HepG2 (cell line): Measurements from ENCODE around the gene TLE5. TPM values are rescaled to one million over a fixed set of nuclear protein-coding genes. Genes with fewer than 3 reads are reported as not detected.

Experiments used
- E2F1 ChIP-seq: sonication (generic); formaldehyde crosslinking; IDR thresholded peaks from 2 replicates; pipeline ENCODE4 v1.5.0; 2020; ENCODE audit warnings: missing genetic modification reagents
- FIP1L1 ChIP-seq: fragments of 200-400 bp; formaldehyde crosslinking; IDR thresholded peaks from 2 replicates; pipeline ENCODE4 v1.6.1; 2018; ENCODE audit warnings: low read depth, mild to moderate bottlenecking, low read length, moderate library complexity, borderline replicate concordance; ENCODE audit not compliant: insufficient read depth
- FUBP1 ChIP-seq: sonication (generic); formaldehyde crosslinking; IDR thresholded peaks from 2 replicates; pipeline ENCODE4 v1.5.1; 2020; ENCODE audit warnings: missing genetic modification reagents, mild to moderate bottlenecking, borderline replicate concordance
- GATAD2A ChIP-seq: IDR thresholded peaks from 2 replicates; pipeline ENCODE4 v1.6.1; 2016
- HBP1 ChIP-seq: IDR thresholded peaks from 2 replicates; pipeline ENCODE4 v1.6.1; 2016; ENCODE audit warnings: low read depth, control low read depth
- HOXD1 ChIP-seq: sonication (generic); formaldehyde crosslinking; IDR thresholded peaks from 2 replicates; pipeline ENCODE4 v1.5.0; 2020; ENCODE audit warnings: missing genetic modification reagents
- LCORL ChIP-seq, 2 experiments: fragments of 450-650 bp in 1 of 2; sonication (generic) in 1 of 2; formaldehyde crosslinking in 1 of 2; IDR thresholded peaks; 2 replicates each; pipeline versions ENCODE4 v1.5.0 to v1.6.1; 2017 to 2020; ENCODE audit warnings: antibody characterized with exemption in 1 of 2, missing genetic modification reagents in 1 of 2
- PRPF4 ChIP-seq: fragments of 200-400 bp; formaldehyde crosslinking; IDR thresholded peaks from 2 replicates; pipeline ENCODE4 v1.6.1; 2016; ENCODE audit warnings: low read length, low read depth; ENCODE audit not compliant: poor library complexity, severe bottlenecking
- SNAPC5 ChIP-seq: sonication (generic); formaldehyde crosslinking; IDR thresholded peaks from 2 replicates; pipeline ENCODE4 v1.8.1; 2023; ENCODE audit warnings: mild to moderate bottlenecking, missing genetic modification reagents, borderline replicate concordance
- TCF12 ChIP-seq, 2 experiments: fragments of 450-650 bp in 1 of 2; sonication (generic) in 1 of 2; formaldehyde crosslinking in 1 of 2; IDR thresholded peaks; 2 replicates each; pipeline versions ENCODE4 v1.6.1 to v1.8.0; 2017 to 2022; ENCODE audit warnings: antibody characterized with exemption in 1 of 2, mild to moderate bottlenecking in 1 of 2, missing genetic modification reagents in 1 of 2, moderate library complexity in 1 of 2
- ZBTB14 ChIP-seq: sonication (generic); formaldehyde crosslinking; IDR thresholded peaks from 2 replicates; pipeline ENCODE4 v1.4.0; 2020; ENCODE audit warnings: missing genetic modification reagents
- ZFP36L2 ChIP-seq: sonication (generic); formaldehyde crosslinking; IDR thresholded peaks from 2 replicates; pipeline ENCODE4 v1.4.0; 2020; ENCODE audit warnings: missing genetic modification reagents
- ZFP91 ChIP-seq: sonication (generic); formaldehyde crosslinking; IDR thresholded peaks from 2 replicates; pipeline ENCODE4 v1.9.0; 2022; ENCODE audit warnings: missing genetic modification reagents, mild to moderate bottlenecking, borderline replicate concordance
- ZNF276 ChIP-seq: sonication (generic); formaldehyde crosslinking; IDR thresholded peaks from 2 replicates; pipeline ENCODE4 v1.4.0; 2020; ENCODE audit warnings: mild to moderate bottlenecking, low read depth, missing genetic modification reagents
- ZNF362 ChIP-seq: sonication (generic); formaldehyde crosslinking; IDR thresholded peaks from 2 replicates; pipeline ENCODE4 v1.4.0; 2020; ENCODE audit warnings: missing genetic modification reagents, mild to moderate bottlenecking, borderline replicate concordance
- ZZZ3 ChIP-seq: sonication (generic); formaldehyde crosslinking; IDR thresholded peaks from 2 replicates; pipeline ENCODE4 v1.4.0; 2020; ENCODE audit warnings: missing genetic modification reagents, mild to moderate bottlenecking, borderline replicate concordance
- polyA plus RNA-seq, 8 experiments: library from polyadenylated mRNA; depleted of rRNA in 3 of 8; stranded (reverse) in 7 of 8; unstranded in 1 of 8; fragments of >200 nt; fragmentation: Illumina TruSeq in 4 of 8; extraction: Trizol in 4 of 8; gene quantifications; 2 replicates each; pipeline versions ENCODE4 v1.2.1 to v1.2.3, GENCODE V29; 2011 to 2016; ENCODE audit warnings: low read depth in 4 of 8, missing spikeins in 1 of 8, mixed read lengths in 1 of 8; ENCODE audit not compliant: insufficient read depth in 1 of 8
- total RNA-seq, 5 experiments: library from RNA; depleted of rRNA; stranded (reverse); fragments of >200 nt; fragmentation: Illumina TruSeq; extraction: Trizol; gene quantifications; 2 replicates each; pipeline ENCODE4 v1.2.3, GENCODE V29; 2016; ENCODE audit warnings: low read depth in 1 of 5

The TLE5 gene
- total and polyA plus RNA-seq, 2 of the 13 experiments (the other 11 are each of a cell fraction or from before 2014, with no cell fraction given), result 62.8 to 189 TPM

- no peak for TF ChIP-seq FIP1L1
- no peak for TF ChIP-seq PRPF4
- TF ChIP-seq ZNF362 (CRISPR knock-in tag), result no peak
- TF ChIP-seq ZFP91 (CRISPR knock-in tag), result no peak
- peak; percentile 30; the same call in 1 of the 2 replicates for TF ChIP-seq GATAD2A (CRISPR knock-in tag)
- TF ChIP-seq FUBP1 (CRISPR knock-in tag), result no peak
- no peak for TF ChIP-seq HOXD1 (CRISPR knock-in tag)
- TF ChIP-seq HBP1 (CRISPR knock-in tag), result 0 out of 2 replicates have a peak, but pooled peaks have one; percentile 72
- TF ChIP-seq LCORL (IDR thresholded peaks at IDR 0.05), result no peak
- 0 out of 2 replicates have a peak, but pooled peaks have one; percentile 55 for TF ChIP-seq LCORL (CRISPR knock-in tag; IDR thresholded peaks at IDR 0.05)
- TF ChIP-seq ZFP36L2 (CRISPR knock-in tag), result no peak
- no peak for TF ChIP-seq ZNF276 (CRISPR knock-in tag)
- no peak for TF ChIP-seq SNAPC5 (CRISPR knock-in tag)
- no peak for TF ChIP-seq ZBTB14
- no peak for TF ChIP-seq E2F1
- TF ChIP-seq ZZZ3, result no peak
- TF ChIP-seq TCF12 (IDR thresholded peaks at IDR 0.05), result no peak
- no peak for TF ChIP-seq TCF12 (CRISPR knock-in tag; IDR thresholded peaks at IDR 0.05)
Observed at GRCh38 chr19:3047496-3048189, 14.7 kb downstream of the TLE5 start (continued).
